Umbilical cord (tissue), 2 donors: ENCODE results near the gene NRCAM. TPM values are rescaled to one million over a fixed set of nuclear protein-coding genes. Genes with fewer than 3 reads are reported as not detected.
"Not testable (repeated sequence)": the region's sequence is repeated elsewhere in the genome, so short reads cannot be mapped to it uniquely, and the experiment has no call there.

Source experiments
- DNase-seq: peaks from one replicate; pipeline ENCODE4 v3.0.0-alpha.2; 2015; ENCODE audit warnings: low spot score
- total RNA-seq: library from RNA; depleted of rRNA; stranded (reverse); fragments of >200 nt; gene quantifications from one replicate; pipeline ENCODE4 v1.2.3, GENCODE V29; 2014; ENCODE audit warnings: low replicate concordance; ENCODE audit not compliant: insufficient read depth

Gene NRCAM
- total RNA-seq, 1 donor from 2014 or later = 8.9 TPM

GRCh38 chr7:108282427-108282996 is 173.7 kb downstream of the NRCAM start:
- no peak for DNase-seq

- no peak for DNase-seq
Measured at GRCh38 chr7:108280136-108280535, 176.1 kb downstream of the NRCAM start.

GRCh38 chr7:108278776-108279175 is 177.5 kb downstream of the NRCAM start:
- no peak for DNase-seq

GRCh38 chr7:108278281-108278680 is 178.0 kb downstream of the NRCAM start:
- no peak for DNase-seq

- not testable (repeated sequence) for DNase-seq
Measured at GRCh38 chr7:108274447-108274846, 181.8 kb downstream of the NRCAM start.

GRCh38 chr7:108272891-108273290 is 183.3 kb downstream of the NRCAM start:
- DNase-seq = not testable (repeated sequence)

- no peak for DNase-seq
Measured at GRCh38 chr7:108270385-108271015, 185.7 kb downstream of the NRCAM start.

GRCh38 chr7:108268200-108268820 is 187.9 kb downstream of the NRCAM start:
- no peak for DNase-seq

- no peak for DNase-seq
Measured at GRCh38 chr7:108267615-108268014, 188.6 kb downstream of the NRCAM start.

- no peak for DNase-seq
Measured at GRCh38 chr7:108266491-108266890, 189.7 kb downstream of the NRCAM start.

- DNase-seq = no peak
Measured at GRCh38 chr7:108266035-108266434, 190.2 kb downstream of the NRCAM start.

- DNase-seq = no peak
Measured at GRCh38 chr7:108265007-108265406, 191.2 kb downstream of the NRCAM start.

- no peak for DNase-seq
Measured at GRCh38 chr7:108263425-108263824, 192.8 kb downstream of the NRCAM start.

GRCh38 chr7:108261560-108262255 is 194.5 kb downstream of the NRCAM start:
- no peak for DNase-seq

GRCh38 chr7:108259447-108259846 is 196.8 kb downstream of the NRCAM start:
- DNase-seq = not testable (repeated sequence)

GRCh38 chr7:108257954-108258353 is 198.3 kb downstream of the NRCAM start:
- no peak for DNase-seq

- no peak for DNase-seq
Measured at GRCh38 chr7:108254259-108254658, 202.0 kb downstream of the NRCAM start.

GRCh38 chr7:108253275-108254044 is 202.8 kb downstream of the NRCAM start:
- DNase-seq = no peak

- DNase-seq = no peak
Measured at GRCh38 chr7:108252177-108252576, 204.1 kb downstream of the NRCAM start.

GRCh38 chr7:108251700-108252099 is 204.5 kb downstream of the NRCAM start:
- no peak for DNase-seq

- DNase-seq = no peak
Measured at GRCh38 chr7:108249453-108249852, 206.8 kb downstream of the NRCAM start.

- no peak for DNase-seq
Measured at GRCh38 chr7:108248821-108249220, 207.4 kb downstream of the NRCAM start.
